ENCODE results near the gene PSMD6.

PSMD6 gene

DNA sequence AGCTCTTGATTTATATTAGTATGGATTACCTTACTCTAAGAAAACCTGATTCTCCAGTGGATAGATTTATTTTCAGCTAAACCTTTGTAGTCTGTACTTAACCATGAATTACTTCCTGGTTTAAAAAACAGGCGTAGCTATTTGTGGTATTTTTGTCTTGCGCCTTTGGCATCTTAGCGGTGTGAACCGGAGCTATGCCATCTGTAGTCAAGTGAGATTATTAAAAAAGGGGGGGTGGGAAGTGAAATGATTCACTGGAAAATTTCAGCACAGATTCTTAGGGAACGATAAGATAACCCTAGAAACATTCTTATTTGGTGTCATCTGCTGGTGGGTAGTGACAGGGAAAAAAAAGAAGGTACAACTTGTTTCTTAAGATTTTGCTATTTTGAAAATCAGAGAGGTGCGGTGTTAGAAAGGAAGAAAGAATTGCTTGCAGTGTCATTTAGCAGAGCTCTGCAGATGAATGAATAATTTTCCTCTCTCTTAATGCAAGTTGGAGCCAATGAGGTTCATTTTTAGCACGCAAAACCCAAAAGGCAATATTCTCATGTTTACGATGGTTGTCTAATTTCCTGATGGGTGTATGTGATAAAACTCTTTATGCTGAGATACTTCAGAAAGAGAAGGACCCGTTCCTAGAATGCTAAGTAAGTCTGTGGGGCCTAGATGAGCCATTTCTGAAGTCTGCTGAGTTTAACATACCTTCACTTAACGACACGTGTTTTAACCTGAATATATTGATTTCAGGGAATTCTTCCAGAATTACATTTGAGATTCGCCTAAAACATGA, 44.0 kb downstream of the PSMD6 start:
- DNase-seq (ENCODE audit: low read depth in 2 of 3, low spot score in 2 of 3): no peak

- no peak for DNase-seq (ENCODE audit: low read depth in 2 of 3, low spot score in 2 of 3)
These were observed 45.4 kb downstream of the PSMD6 start for GRCh38 chr3:63977893-63978292.

DNA sequence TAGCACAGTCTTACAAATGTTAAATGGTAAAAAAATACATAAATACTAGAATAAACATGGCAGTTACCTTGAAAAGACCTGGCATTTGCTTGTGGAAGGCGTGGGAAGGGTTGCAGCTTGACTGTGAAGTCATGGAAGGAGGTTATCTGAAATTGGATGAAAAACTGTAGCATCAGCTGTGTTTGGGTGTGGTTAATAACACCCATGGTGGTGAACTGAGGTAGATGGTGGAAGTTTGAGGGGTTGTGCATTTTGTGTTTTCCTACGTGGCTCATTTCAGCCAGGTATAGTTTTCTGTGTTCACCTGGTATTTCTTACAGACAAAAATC, 46.5 kb downstream of the PSMD6 start:
- DNase-seq (ENCODE audit: low read depth in 2 of 3, low spot score in 2 of 3): no peak

DNA sequence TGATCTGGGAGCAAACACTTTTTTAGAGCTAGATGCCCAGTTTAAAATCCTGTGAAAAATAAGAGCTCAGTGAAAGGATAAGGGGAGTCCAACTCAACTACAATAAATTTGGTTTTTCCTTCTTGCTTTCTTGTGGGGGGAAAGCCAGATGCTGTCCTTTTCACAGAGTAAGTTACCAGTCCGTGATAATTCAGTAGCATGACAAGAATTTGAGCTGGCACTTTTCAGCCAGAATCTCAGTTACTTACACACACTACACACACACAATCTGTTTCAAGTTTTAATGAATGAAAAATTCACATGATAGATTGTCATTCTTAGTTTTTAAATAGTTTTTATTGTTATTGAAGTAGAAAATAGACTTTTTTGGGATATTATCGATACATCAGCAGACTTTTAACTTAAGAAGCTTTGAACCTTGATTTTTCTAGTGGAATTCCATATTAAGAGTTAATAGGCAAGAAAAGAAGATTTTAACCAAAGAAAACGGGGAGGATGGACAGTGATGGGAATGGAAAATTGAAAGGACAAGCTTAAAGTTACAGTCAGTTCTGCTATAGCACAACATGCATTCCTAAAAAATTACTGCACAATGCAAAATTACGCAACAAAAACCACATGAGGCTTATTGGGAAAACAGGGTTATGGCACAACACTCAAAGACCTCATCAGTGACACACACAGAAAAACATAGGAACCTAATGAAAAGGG, 47.0 kb downstream of the PSMD6 start:
- no peak for DNase-seq (ENCODE audit: low read depth in 2 of 3, low spot score in 2 of 3)

- DNase-seq (ENCODE audit: low read depth in 2 of 3, low spot score in 2 of 3): no peak
These were observed 47.6 kb downstream of the PSMD6 start for GRCh38 chr3:63975723-63976122.

DNA sequence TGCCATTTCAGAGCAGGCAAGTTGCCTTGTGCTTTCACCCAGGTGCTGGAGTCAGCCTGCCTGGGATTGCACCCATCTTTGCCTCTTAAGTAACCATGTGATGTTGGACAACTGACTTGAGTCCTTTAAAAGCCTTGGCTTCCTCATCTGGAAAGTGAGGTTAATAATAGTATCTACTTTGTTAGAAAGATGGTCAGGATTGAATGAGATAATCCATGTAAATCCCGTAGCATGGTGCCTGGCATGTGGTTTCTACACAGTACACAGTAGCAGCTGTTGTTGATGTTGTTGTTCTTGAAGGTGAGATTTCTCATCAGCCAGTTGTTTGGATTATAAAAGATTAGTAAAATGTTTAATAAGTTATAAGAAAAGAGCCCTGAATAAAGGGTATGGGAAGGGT, 48.8 kb downstream of the PSMD6 start:
- DNase-seq (ENCODE audit: low read depth in 2 of 3, low spot score in 2 of 3): no peak

DNA sequence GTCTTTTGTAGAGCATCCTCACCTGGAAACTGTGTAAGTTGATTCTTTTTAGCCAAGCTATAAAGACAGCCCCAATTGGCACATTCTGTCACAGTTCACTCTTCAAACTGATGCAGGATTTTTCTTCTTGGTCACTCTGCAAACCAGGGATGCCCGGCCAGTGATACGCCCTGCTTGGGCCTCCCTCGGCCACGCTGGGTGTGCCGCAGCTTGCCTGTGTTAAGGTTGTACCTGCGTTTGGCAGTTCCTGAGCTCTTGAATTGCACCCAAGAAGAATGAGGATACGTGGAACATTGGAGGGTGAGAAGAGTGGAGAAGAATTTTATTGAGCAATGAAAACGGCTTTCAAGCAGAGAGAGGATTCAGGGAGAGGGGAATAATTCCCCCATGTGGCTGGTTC, 49.9 kb downstream of the PSMD6 start:
- no peak for DNase-seq (ENCODE audit: low read depth in 2 of 3, low spot score in 2 of 3)

DNA sequence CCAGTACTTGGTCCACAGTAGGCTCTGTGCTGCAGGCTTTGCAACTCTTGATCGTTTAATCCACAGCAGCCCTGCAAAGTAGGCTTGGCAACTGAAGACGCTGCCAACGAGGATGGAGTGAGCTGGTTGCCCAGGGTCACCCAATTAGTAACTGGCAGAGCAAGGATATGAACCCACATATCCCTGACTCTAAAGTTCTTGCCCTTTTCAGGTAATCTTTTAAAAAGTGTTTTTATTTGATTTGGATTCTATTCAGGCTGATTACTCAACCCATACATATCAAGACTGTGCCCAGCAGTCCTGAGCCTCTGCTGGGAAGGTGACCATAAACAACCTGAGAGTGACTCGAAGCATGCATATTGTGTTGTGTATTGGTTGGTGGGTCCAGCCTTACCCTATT, 50.3 kb downstream of the PSMD6 start:
- no peak for DNase-seq (ENCODE audit: low read depth in 2 of 3, low spot score in 2 of 3)

- no peak for DNase-seq (ENCODE audit: low read depth in 2 of 3, low spot score in 2 of 3)
These were observed 51.1 kb downstream of the PSMD6 start for GRCh38 chr3:63972196-63972595.

DNA sequence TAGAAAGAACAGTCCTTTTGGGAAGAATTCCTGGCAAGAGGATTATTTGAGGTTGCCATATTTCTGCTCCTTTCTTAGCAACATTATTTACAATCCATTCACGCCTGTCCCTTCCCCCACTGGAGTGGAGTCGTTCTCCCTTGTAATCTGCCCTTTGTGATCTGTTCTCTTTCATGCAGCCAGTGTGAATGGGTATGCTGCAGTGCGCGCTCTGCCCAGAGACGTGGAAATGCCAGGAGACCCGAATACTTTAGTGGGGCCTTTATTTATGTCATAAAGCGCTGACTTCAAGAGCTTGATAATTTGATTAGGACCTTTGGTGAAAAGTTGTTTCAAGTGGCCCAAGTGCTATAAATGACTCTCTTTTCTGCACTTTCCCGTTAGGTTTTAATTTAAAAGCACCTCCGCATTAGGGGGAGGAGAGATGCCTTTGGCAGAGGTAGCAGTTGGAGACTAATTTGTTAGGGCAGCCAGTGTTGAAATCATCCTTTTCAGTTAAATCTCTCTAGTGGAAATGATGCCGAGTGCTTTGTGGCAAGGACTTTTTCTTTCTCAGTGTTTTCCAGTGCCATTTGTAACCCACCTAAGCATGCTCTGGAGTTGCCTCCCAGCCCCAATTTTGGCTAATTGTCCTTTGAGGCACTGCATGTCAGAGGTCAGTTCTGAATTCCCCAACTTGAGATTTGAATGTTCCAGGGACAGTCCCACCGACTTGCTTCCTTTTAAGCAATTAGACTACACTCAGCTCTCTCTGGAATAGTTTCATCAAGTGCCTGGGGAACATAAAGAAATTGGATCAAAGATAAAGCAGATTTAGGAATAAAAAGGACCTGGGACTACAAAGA, 52.4 kb downstream of the PSMD6 start:
- DNase-seq (ENCODE audit: low read depth in 2 of 3, low spot score in 2 of 3): no peak

DNA sequence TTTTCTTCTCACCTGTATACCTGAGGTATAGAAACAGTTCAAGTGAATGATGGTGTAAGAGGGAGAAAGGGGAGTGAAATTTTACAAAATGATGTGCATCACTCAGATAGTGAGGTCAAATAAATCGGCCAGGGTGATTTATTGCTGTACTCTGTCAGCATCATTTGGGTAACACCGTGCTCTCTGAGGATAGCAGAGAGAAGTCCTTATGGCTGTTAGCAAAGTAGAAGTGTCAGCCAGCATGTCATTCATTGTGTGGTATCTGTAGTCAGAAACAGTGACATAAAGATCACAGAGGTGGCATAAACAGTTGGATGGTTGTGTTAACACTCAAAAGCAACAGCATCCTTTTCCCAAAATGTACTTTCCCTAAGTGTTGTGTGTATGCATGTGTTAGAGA, 53.4 kb downstream of the PSMD6 start:
- no peak for DNase-seq (ENCODE audit: low read depth in 2 of 3, low spot score in 2 of 3)

DNA sequence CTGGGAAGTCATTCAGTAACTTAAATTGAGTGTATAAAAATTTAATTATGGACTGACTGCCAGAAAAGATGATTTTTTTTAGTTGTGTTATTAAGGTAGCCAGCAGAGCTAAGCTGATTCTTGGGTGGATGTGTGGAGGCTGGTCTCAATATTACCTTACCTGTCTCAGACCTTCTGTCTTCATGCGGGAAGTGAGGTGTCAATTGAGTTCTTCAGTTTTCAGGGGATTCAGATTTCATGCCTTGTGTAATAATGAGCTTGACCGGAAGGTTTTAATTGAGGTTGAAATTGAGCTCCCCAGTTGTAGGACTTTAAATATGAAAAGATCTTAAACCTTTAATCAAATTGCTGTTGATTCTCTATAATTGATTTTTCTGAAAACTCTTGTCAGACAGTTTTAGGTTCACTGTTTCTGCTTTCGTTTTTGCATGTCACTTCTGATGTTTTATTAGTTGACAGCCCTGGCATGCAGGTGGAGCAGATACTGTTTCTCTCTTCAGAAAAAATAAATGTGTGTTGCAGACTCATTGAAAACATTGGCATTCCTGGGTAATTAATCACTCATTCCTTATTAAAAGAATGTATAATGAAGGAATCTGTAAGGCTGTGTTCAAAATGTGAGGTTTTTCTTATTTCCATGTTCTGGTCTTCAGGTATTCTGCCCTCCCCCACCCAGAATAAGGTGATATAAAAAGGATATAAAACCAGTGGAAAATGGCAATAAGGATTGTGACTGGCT, 54.5 kb downstream of the PSMD6 start:
- DNase-seq (ENCODE audit: low read depth in 2 of 3, low spot score in 2 of 3): no peak

DNA sequence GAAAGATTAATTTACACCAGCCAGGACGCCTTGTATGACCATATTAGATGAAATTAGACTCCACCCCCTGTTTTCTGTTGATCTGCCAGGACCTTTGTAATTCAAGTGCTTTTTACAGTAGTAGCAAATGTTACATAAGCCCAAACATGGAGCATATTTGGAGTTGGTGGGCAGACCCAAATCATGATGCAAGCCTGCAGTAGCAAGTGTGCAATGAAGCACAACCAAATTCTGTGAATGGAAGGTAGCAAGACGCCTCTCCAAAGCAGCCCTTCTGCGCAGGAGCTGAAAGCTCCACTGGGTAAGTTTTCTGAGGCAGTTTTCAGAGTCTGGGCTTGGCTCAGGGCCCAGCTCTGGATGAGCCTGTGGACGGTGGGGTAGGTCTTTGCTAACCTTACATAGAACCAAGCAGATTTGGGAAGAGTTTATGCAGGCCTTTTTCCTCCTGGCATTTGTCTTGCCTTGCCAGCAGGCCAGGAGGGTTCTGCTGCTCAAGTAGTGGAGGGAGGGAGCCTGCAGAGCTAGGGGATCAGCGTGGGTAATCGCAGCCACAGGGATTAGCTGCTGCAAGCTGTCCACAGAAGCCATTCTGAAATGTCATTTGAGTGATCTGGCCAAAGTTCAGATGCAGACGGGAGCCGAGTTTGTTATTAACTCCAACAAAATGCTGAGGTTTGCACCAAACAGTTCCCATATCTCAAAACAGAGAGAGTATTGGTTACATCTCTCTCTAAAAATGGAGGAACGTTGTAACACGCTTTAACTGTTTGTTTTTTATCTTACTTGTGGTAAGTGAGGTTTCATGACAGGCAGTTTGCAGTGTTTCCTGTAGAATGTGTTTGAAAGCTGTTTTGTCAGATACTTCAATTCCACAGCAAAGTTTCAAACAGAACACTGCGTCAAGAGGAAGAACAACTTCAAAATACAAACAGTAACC, 55.4 kb downstream of the PSMD6 start:
- no peak for DNase-seq (ENCODE audit: low read depth in 2 of 3, low spot score in 2 of 3)

GRCh38 chr3:63966871-63967270, 56.4 kb downstream of the PSMD6 start:
- DNase-seq (ENCODE audit: low read depth in 2 of 3, low spot score in 2 of 3): no peak

DNA sequence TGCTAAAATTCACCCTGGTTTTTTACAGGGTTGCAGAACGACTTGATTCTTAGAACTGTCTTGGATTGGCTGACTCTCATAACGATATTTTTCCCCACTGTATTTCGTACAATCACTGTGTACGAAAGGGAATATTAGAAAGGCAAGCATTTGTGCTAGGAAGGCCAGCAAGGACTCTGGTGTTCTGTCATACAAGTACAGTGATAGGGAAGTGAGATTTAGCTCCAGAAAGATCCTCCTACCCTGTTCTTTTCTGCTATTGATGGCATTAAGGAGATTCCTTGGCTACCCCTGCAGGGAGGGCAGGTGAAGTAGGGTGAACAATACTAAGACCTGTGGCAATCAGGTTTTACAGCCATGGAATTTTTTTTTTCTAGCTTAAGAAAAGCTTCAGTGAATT, 57.3 kb downstream of the PSMD6 start:
- no peak for DNase-seq (ENCODE audit: low read depth in 2 of 3, low spot score in 2 of 3)

DNA sequence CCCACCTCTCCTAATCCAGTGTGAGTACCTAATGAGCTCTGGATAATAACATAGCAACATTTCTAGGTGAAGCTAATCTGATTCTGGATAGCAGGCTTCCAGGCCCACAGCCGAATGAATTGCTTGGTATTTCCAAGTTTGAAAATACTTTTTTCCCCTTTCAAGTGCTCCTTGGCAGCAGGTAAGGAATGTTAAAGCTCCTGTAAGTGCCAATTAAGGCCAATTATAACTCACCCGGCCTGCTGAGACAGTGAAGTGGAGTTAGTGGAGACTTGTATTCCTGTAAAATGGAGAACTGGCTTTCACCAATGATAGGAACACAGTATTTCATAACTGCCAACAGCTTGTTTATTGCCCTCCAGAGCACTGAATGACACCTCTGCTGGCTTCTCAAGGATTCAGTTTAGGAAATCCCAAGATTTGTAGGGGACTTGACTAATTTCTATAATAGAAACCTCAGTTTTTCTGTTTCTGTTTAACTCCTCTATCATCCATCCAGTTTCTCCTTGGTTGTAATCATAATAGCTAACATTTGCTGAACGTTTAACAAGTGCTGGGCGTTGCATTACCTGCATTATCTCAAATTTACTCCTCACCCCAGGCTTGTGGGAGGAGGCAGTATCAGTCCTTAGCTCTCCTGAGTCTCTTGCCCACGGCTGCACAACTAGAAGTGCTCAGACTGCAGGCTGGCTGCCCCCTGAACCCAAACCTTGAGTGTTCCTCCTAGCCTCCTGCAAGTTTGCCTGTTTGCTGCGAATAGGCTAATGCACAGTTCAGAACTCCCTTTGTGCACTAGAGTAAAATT, 58.4 kb downstream of the PSMD6 start:
- no peak for DNase-seq (ENCODE audit: low read depth in 2 of 3, low spot score in 2 of 3)

- DNase-seq (ENCODE audit: low read depth in 2 of 3, low spot score in 2 of 3): no peak
These were observed 59.8 kb downstream of the PSMD6 start for GRCh38 chr3:63963496-63963895.

DNA sequence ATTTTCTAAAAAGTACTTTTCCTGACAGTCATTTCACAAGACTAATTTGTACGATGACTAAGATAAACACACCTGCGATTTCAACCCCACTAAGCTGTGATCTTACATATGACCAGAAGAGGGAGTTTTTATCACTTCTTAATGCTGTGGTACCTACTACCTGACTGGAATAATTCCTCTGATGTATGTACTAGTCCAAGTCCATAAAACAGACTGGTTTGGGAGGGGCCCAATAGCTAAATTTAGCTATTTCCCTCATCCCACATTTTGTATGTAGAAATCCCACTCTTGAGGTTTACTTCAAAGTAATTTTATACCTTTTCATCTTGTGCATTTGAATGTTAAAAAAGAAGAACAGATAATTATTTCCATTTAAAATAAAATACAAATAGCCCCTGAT, 61.4 kb downstream of the PSMD6 start:
- no peak for DNase-seq (ENCODE audit: low read depth in 2 of 3, low spot score in 2 of 3)
